Gastrocnemius medialis (tissue), 4 donors: ENCODE results near the gene USP53. TPM values are rescaled to one million over a fixed set of nuclear protein-coding genes. Genes with fewer than 3 reads are reported as not detected.
"Not testable (repeated sequence)": the region's sequence is repeated elsewhere in the genome, so short reads cannot be mapped to it uniquely, and the experiment has no call there.

Experiments
- ATAC-seq, 2 donors: fragments of 150-250 bp; one replicate each; pipeline ENCODE4 v1.9.1; 2016
- DNase-seq, 2 donors: peaks; one replicate each; pipeline ENCODE4 v3.0.0-alpha.2; 2019
- H3K27ac ChIP-seq, 4 donors: fragments of 200-600 bp; sonication (generic); 1 replicate in 1 of 4; 2 replicates in 3 of 4; pipeline ENCODE4 v1.5.1; 2016 to 2018; ENCODE audit warnings: mild to moderate bottlenecking in 2 of 4, moderate library complexity in 1 of 4
- H3K27me3 ChIP-seq, 3 donors: fragments of 200-600 bp; sonication (generic) in 2 of 3; 1 replicate in 1 of 3; 2 replicates in 2 of 3; pipeline versions ENCODE4 v1.5.1 to v1.6.0; 2016 to 2019; ENCODE audit warnings: mild to moderate bottlenecking in 1 of 3, moderate library complexity in 1 of 3
- H3K36me3 ChIP-seq, 2 donors: fragments of 200-600 bp; sonication (generic) in 1 of 2; one replicate each; pipeline ENCODE4 v1.5.1; 2017 to 2018
- H3K4me1 ChIP-seq, 2 donors: fragments of 200-600 bp; sonication (generic) in 1 of 2; one replicate each; pipeline ENCODE4 v1.5.1; 2016 to 2017; ENCODE audit warnings: mild to moderate bottlenecking in 2 of 2
- H3K4me3 ChIP-seq, 4 donors: fragments of 200-600 bp; sonication (generic) in 3 of 4; 1 replicate in 1 of 4; 2 replicates in 3 of 4; pipeline ENCODE4 v1.5.1; 2016 to 2019; ENCODE audit warnings: mild to moderate bottlenecking in 2 of 4
- H3K9me3 ChIP-seq, 3 donors: fragments of 200-600 bp; sonication (generic) in 2 of 3; 1 replicate in 1 of 3; 2 replicates in 2 of 3; pipeline ENCODE4 v1.5.1; 2016 to 2019
- CTCF ChIP-seq, 5 experiments: fragments of 450-650 bp in 3 of 5; fragments of 200-600 bp in 2 of 5; sonication (generic) in 2 of 5; IDR thresholded peaks in 4 of 5; conservative IDR thresholded peaks in 1 of 5; 1 replicate in 4 of 5; 2 replicates in 1 of 5; pipeline ENCODE4 v1.5.1; 2016 to 2019; ENCODE audit warnings: antibody characterized with exemption in 5 of 5, mild to moderate bottlenecking in 3 of 5, moderate library complexity in 3 of 5
- POLR2A ChIP-seq, 2 donors: fragments of 450-650 bp; IDR thresholded peaks; one replicate each; pipeline ENCODE4 v1.6.1; 2017; ENCODE audit warnings: antibody characterized with exemption in 2 of 2, mild to moderate bottlenecking in 2 of 2, moderate library complexity in 2 of 2
- in situ Hi-C, 4 donors: fragments of 200-750 bp; cut with MboI; loops; one replicate each; pipeline versions ENCODE4 v1.15.0 to v1.8.0; 2017; ENCODE audit warnings: low sequenced_read_pairs in 4 of 4
- intact Hi-C: fragments of 100-400 bp; cut with DNase I; formaldehyde crosslinking; loops from one replicate; pipeline ENCODE4 v1.15.1; 2023; ENCODE audit warnings: low total_unique reads
- total RNA-seq, 4 donors: library from RNA; depleted of rRNA; stranded (reverse); fragments of >200 nt; gene quantifications; one replicate each; pipeline versions ENCODE4 v1.1.0 to v1.2.3, GENCODE V29; 2016

USP53 gene
- total RNA-seq, 4 donors from 2014 or later, result 56.9 to 190 (median 98.5) TPM

- in situ Hi-C loops, result no loop called here
- intact Hi-C loops, result no loop called here
- TF ChIP-seq CTCF (IDR thresholded peaks at IDR 0.05 in 4 of 5, conservative IDR thresholded peaks at IDR 0.05 in 1 of 5) (no peak), POLR2A (IDR thresholded peaks at IDR 0.05) (no peak)
- H3K36me3 ChIP-seq, result peaks cover 4 to 50% of the 10 kb centered on the region in 2 donors
- peak overlapping the region in 2 of 4 donors; percentile 1 to 3 for H3K4me3 ChIP-seq
- H3K27ac ChIP-seq, result peak overlapping the region; percentile 55 to 72 (median 68)
- peak in 1 of 2 donors; percentile 71 for ATAC-seq
- no peaks in the 10 kb centered on the region for H3K9me3 ChIP-seq
- DNase-seq, result no peak
- no peaks in the 10 kb centered on the region for H3K27me3 ChIP-seq
- H3K4me1 ChIP-seq, result peaks cover 61 to 69% of the 10 kb centered on the region in 2 donors
Measured at GRCh38 chr4:119243868-119244267, 31.4 kb downstream of the USP53 start.

- TF ChIP-seq CTCF (IDR thresholded peaks at IDR 0.05 in 4 of 5, conservative IDR thresholded peaks at IDR 0.05 in 1 of 5) (no peak), POLR2A (IDR thresholded peaks at IDR 0.05) (no peak)
- H3K27me3 ChIP-seq, result no peaks in the 10 kb centered on the region
- peak overlapping the region; percentile 55 to 72 (median 68) for H3K27ac ChIP-seq
- no peaks in the 10 kb centered on the region for H3K9me3 ChIP-seq
- H3K4me1 ChIP-seq, result peaks cover 61 to 69% of the 10 kb centered on the region in 2 donors
- H3K4me3 ChIP-seq, result peak overlapping the region in 2 of 4 donors; percentile 1 to 3
- in situ Hi-C loops, result no loop called here
- DNase-seq (no peak), ATAC-seq (peak; percentile 65 to 76)
- intact Hi-C loops, result no loop called here
- peaks cover 1 to 50% of the 10 kb centered on the region in 2 donors for H3K36me3 ChIP-seq
Measured at GRCh38 chr4:119244344-119244743, 31.8 kb downstream of the USP53 start.

- ATAC-seq, result no peak
- H3K4me1 ChIP-seq, result peaks cover 61 to 68% of the 10 kb centered on the region in 2 donors
- H3K4me3 ChIP-seq, result no peak overlapping the region
- in situ Hi-C loops (no loop called here), intact Hi-C loops (no loop called here)
- H3K27me3 ChIP-seq, result no peaks in the 10 kb centered on the region
- H3K36me3 ChIP-seq, result peaks cover 0 to 46% of the 10 kb centered on the region in 2 donors
- no peaks in the 10 kb centered on the region for H3K9me3 ChIP-seq
- H3K27ac ChIP-seq, result peak overlapping the region; percentile 55 to 72 (median 68)
- no peak for TF ChIP-seq POLR2A (IDR thresholded peaks at IDR 0.05)
- DNase-seq, result no peak
Measured at GRCh38 chr4:119244832-119245231, 32.3 kb downstream of the USP53 start.

- peak overlapping the region in 3 of 4 donors; percentile 66 to 72 (median 71) for H3K27ac ChIP-seq
- ATAC-seq, result peak; percentile 43 to 77
- H3K4me3 ChIP-seq, result no peak overlapping the region
- DNase-seq, result peak; percentile 32 to 57
- H3K9me3 ChIP-seq, result no peaks in the 10 kb centered on the region
- H3K36me3 ChIP-seq, result peaks cover 0 to 55% of the 10 kb centered on the region in 2 donors
- H3K4me1 ChIP-seq, result peaks cover 48 to 55% of the 10 kb centered on the region in 2 donors
- H3K27me3 ChIP-seq, result no peaks in the 10 kb centered on the region
- intact Hi-C loops, result no loop called here
- TF ChIP-seq CTCF (IDR thresholded peaks at IDR 0.05 in 4 of 5, conservative IDR thresholded peaks at IDR 0.05 in 1 of 5) (no peak), POLR2A (IDR thresholded peaks at IDR 0.05) (no peak)
- in situ Hi-C loops, result no loop called here
Measured at GRCh38 chr4:119246177-119246733, 33.7 kb downstream of the USP53 start.

- intact Hi-C loops, H3K27ac ChIP-seq, DNase-seq, in situ Hi-C loops, H3K4me3 ChIP-seq, H3K9me3 ChIP-seq, ATAC-seq, H3K27me3 ChIP-seq, H3K4me1 ChIP-seq: not testable (repeated sequence)
- peaks cover 1 to 88% of the 10 kb centered on the region in 2 donors for H3K36me3 ChIP-seq
Measured at GRCh38 chr4:119251037-119251436, 38.5 kb downstream of the USP53 start.

- H3K4me3 ChIP-seq, H3K9me3 ChIP-seq, in situ Hi-C loops, intact Hi-C loops, DNase-seq, H3K27me3 ChIP-seq, H3K4me1 ChIP-seq, ATAC-seq: not testable (repeated sequence)
- peaks cover 4 to 90% of the 10 kb centered on the region in 2 donors for H3K36me3 ChIP-seq
- peak overlapping the region in 2 of 4 donors; percentile 7 to 34 for H3K27ac ChIP-seq
Measured at GRCh38 chr4:119255223-119255622, 42.7 kb downstream of the USP53 start.
